GM18526 (cell line): ENCODE measurements around the gene COL10A1.

Experiments
- POLR2A ChIP-seq: IDR thresholded peaks from 3 replicates; pipeline ENCODE4 v1.6.1; 2011; ENCODE audit not compliant: insufficient read length; ENCODE audit errors: extremely low read depth

The COL10A1 gene

GRCh38 chr6:116144605-116145004 lies 18.7 kb upstream of the COL10A1 start:
- no peak for TF ChIP-seq POLR2A

- TF ChIP-seq POLR2A = no peak
These were observed 14.0 kb upstream of the COL10A1 start for GRCh38 chr6:116139917-116140316.

DNA sequence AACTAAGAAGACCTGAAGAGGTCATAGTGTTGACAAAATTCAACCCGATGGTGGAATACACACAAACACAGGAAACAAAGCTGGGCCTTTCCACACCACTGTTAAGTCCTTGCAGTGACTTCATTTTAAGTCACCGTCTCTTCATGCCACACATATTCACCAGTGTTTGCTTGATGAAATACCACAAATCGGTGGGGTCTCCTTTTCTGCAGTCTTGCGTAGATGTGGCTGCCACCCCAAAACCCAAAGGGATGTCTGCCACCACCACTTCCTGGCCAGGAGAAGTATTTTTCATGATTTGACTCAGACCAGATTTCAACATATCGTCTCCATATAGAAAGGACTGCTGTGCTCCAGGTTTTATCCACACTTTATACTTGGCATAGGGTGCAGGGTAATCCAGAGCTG lies 11.0 kb upstream of the COL10A1 start:
- no peak for TF ChIP-seq POLR2A

- no peak for TF ChIP-seq POLR2A
These were observed 10.4 kb upstream of the COL10A1 start for GRCh38 chr6:116136373-116136772.

DNA sequence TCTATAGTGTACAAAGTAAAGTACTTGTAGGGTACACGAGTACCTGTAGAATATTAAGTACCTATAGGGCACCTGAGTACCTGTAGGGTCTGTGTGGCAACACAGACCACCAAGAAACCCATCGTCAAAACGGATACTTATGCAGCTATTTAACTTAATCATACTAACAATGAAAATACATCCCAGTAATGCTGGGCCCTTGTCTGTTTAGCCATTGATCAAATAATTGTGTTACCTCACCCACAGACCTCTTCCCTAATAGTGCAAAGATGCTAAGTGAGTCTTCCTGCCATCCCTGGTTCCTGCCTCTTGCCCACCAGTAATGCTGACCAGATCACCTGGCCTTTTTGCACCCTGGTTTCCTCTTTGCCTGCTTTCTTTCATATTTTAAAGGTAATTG lies 7.5 kb upstream of the COL10A1 start:
- no peak for TF ChIP-seq POLR2A

DNA sequence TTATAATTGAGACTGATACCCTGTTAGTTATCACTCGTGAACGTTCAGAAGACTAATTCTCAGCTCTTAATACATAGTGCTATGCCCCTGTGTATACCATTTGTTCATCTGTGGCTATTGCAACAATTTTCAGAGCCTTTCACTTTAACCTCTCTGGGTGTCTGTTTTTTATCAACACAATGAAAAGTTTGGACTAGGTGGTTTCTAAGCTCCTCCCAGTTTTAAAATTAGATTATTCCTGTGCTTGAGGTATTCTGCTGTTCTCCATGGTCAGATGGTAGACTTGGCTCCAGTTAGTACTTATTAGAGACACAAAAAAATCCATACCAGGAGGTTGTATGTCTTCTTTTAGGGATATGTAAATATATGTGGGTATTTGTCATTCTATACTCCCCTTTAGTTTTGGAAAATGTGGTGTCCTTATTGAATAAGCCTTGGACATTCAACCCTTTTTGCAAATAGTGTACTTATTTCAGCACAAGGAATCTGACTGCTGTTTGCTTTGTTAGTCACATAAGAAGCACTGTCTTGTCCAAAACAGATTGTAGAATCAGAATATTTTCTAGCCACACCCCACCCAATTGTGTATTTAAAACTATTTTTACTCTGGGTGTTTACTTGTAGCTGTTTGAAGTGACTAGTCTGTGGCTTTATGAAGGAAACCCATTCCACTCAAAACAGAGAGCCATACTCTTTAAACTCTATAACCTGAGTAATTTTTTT lies 2.0 kb upstream of the COL10A1 start:
- TF ChIP-seq POLR2A = no peak

DNA sequence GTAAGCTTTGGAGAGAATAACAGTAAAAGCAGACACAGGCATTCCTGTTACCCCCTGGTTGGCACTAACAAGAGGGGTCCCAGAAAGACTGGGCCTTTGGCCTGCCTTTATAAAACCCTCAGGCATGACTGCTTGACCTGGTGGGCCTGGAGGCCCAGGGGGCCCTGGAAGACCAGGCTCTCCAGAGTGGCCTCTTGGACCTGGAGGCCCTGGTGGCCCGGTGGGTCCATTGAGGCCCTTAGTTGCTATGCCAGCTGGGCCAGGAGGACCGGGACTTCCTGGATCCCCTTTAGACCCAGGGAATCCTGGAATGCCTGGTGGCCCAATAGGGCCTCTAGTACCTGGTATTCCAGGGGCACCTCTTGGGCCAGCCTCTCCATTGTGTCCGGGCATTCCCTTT lies 5.5 kb downstream of the COL10A1 start:
- no peak for TF ChIP-seq POLR2A

GRCh38 chr6:116118608-116119007 lies 7.3 kb downstream of the COL10A1 start:
- TF ChIP-seq POLR2A = no peak

GRCh38 chr6:116115781-116116180 lies 10.2 kb downstream of the COL10A1 start:
- TF ChIP-seq POLR2A = no peak

GRCh38 chr6:116113386-116113785 lies 12.5 kb downstream of the COL10A1 start:
- TF ChIP-seq POLR2A = no peak

- no peak for TF ChIP-seq POLR2A
These were observed 14.1 kb downstream of the COL10A1 start for GRCh38 chr6:116111552-116112528.

- TF ChIP-seq POLR2A = no peak
These were observed 17.1 kb downstream of the COL10A1 start for GRCh38 chr6:116108836-116109235.

GRCh38 chr6:116106146-116106545 lies 19.8 kb downstream of the COL10A1 start:
- no peak for TF ChIP-seq POLR2A

- TF ChIP-seq POLR2A = no peak
These were observed 20.7 kb downstream of the COL10A1 start for GRCh38 chr6:116105247-116105646.

GRCh38 chr6:116104636-116105035 lies 21.3 kb downstream of the COL10A1 start:
- TF ChIP-seq POLR2A = no peak

DNA sequence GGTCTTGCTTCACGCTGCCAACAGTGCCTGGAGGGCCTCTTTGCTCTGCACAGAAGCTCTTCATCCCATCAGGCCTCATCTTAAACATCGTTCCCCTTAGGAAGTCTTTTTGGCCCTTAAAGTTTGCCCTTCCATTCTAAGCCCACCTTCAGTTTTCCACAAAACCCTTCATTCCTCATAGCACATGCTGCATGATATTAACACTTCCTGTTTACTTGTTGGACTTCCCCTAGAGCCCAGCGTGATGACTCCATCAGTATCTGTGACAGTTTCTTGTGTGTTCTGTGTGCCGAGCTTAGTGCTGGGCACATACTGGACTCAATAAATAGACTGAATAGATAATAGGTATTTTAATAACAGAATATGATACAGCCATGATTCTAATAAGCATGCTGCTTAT lies 23.1 kb downstream of the COL10A1 start:
- TF ChIP-seq POLR2A = no peak

DNA sequence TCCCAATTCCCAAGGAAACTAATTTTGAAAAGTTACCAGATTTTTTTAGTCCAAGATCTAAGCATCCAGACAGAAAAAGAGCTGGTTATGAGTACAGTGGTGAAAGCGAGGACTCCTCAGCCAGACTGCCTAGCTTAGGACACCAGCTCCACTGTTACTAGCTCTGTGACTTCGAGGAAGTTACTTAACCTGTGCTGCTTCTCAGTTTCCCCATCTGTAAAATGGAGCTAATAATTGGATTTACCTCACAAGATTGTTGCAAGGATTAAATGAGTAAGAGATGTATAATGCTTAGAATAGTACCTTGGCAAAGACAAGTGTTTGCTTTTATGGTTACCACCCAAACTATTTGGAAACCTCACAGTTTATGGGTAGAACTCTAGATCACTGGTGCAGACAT lies 24.1 kb downstream of the COL10A1 start:
- no peak for TF ChIP-seq POLR2A

GRCh38 chr6:116101302-116101718 lies 24.6 kb downstream of the COL10A1 start:
- TF ChIP-seq POLR2A = no peak
